HG02759 (cell line): ENCODE measurements around the gene ABHD6.
A peak's percentile ranks its signal among the peaks of the same experiment; 100 is the strongest.
"Not testable (repeated sequence)": the region's sequence is repeated elsewhere in the genome, so short reads cannot be mapped to it uniquely, and the experiment has no call there.

Experiments
- ATAC-seq: cut with Tn5 transposase; IDR thresholded peaks from one replicate; pipeline ENCODE4 v1.9.1; 2021; ENCODE audit warnings: mild to moderate bottlenecking, moderate library complexity; ENCODE audit not compliant: unreplicated experiment

ABHD6 gene

GRCh38 chr3:58237238-58237940, at the start of gene ABHD6:
Gene ABHD6, plus strand, starts transcription at chr3:58237792. Its CDS starts 18,795 bp downstream, at chr3:58256587.
- ATAC-seq: peak; percentile 80

DNA sequence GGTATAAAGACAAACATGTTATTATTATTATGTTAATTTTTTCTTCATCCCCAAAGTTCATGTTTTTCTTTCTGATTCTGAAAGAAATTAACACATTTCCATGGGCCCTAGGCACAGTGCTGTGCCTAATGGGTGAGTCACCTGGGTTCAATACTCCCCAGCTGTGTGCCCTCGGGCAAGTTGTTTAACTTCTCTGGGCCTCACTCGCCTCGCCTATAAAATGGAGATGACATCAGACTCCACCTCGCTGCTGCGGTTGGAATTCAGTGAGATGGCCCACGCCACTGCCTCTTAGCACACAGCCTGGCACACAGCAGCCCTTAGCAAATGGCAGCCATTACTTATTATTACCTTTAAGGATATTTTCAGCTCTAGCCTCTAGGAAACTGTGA, 49.4 kb upstream of the ABHD6 start:
- no peak for ATAC-seq

DNA sequence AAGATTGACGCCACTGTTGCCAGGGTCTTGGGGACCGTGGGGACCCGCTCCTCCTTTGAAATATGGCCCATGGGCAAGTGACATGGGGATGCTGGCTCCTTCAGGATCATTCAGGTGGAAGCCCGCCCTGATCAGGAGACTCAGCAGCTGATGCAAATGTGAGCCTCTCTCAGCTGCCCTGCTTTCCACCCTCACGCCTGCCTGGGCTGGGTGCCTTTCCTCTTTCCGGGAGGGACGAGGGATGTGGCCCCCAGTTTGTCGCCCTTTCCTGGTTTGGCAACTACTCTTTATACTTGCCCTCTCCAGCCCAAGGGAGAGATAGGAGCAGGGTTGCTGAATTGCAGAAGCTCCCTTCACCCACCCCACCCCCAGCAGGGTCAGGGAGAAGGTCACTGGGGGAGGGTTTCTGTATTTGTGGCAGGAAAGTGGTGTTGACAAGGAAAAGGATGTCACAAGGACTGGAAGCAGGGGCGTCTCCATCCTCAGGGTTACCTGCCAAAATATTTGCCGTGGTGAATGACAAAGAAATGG, 48.6 kb upstream of the ABHD6 start:
- ATAC-seq: no peak

- ATAC-seq: no peak
Measured at GRCh38 chr3:58189691-58190090, 47.9 kb upstream of the ABHD6 start.

DNA sequence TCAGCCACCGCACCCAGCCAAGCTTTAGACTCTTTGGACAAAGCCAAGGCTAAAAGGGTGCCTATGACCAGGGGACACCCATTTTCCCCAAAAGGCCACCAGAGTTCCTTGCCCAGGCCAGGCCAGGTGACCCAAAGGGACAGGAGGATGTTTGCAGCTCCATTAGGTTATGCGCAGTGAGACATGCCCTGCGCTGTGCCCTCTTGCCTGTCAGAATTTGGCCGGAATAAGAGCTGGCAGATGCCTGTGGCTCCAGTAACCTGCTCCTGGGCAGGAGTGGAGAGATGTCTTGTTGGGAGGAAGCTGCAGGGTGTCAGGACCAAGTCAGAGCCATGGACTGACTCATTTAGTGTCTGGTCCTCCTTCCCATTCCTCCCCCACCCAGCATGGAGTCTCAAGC, 47.3 kb upstream of the ABHD6 start:
- no peak for ATAC-seq

GRCh38 chr3:58190882-58191281, 46.7 kb upstream of the ABHD6 start:
- no peak for ATAC-seq

DNA sequence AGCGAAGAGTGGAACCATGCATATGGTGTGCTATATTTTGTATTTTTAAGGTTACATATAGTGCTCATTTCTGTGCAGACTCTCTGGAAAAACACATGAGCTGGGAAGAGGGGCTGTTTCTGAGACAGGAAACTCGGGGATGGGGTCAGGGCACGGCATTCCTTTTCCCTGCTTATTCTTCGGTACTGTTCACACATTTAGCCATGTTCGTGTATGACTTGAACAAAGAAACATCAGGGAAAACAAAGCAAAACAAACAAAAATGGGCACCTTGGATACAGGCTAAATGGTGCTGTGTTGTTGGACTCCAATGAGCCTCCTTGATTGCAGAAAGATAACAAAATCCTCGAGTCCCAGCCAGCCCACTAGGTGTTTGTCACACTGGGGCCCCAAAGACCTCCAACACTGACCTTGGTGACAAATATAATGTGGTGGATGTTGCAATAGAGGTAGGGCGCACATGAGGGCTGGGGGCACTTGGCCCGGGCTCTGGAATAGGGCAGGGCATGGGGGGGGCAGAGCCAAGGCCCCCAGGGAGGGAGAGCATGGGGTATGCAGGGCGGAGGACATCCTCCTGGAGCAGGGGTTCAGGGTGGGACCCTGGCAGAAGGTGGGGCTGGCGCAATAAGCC, 46.1 kb upstream of the ABHD6 start:
- ATAC-seq: no peak

GRCh38 chr3:58192069-58192468, 45.5 kb upstream of the ABHD6 start:
- ATAC-seq: no peak

DNA sequence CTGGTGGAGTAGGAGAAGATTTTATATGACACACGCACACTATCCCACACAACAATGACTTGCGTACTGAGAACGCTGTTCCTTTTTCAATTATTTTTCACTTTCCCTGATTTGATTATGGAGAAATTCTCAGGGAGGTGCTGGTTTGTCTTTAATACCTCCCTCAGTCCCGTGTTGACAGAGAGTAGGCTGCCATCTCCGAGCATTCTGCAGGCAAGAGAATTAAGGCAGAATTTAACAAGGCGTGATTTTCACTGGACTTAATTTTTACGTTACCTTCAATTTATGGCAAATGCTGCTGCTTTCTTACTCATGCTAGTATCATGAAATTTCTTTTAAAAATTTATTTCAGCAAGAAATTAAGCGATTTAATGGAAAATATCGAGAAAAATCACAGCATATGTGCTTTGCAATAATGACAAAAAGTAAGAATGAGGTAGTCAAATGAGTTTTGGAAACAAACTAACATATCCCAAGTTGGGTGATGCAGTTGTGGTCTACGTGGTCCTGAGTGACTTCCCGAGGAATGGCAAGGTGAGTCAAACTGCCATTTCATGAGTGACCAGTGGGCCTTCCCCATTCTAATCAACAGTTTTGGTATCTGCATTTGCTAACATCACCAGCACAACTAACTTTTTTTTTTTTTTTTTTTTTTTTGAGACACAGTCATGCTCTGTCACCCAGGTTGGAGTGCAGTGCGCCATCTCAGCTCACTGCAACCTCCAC, 43.7 kb upstream of the ABHD6 start:
- no peak for ATAC-seq

GRCh38 chr3:58197588-58197987, 40.0 kb upstream of the ABHD6 start:
- ATAC-seq: no peak

GRCh38 chr3:58198362-58198761, 39.2 kb upstream of the ABHD6 start:
- no peak for ATAC-seq

DNA sequence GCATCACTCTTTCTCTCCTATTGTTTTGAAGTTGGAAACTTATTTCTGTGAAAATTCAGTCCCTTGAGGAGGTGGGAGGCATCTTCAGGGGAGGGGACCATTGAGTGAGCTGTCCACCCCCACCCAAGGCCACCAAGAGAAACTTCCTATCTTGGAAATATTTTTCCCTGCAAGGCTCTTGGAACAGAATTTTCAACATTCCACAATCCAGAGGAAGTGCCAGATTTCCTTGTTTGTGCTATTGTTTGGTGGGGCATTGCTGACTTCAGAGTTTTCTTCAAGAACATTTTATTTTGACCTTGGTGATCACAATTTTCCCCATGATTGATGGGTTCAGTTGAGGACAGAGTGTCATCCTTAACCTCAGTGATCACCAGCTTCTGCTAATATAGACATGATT, 38.8 kb upstream of the ABHD6 start:
- ATAC-seq: no peak

- ATAC-seq: no peak
Measured at GRCh38 chr3:58200121-58200709, 37.4 kb upstream of the ABHD6 start.

DNA sequence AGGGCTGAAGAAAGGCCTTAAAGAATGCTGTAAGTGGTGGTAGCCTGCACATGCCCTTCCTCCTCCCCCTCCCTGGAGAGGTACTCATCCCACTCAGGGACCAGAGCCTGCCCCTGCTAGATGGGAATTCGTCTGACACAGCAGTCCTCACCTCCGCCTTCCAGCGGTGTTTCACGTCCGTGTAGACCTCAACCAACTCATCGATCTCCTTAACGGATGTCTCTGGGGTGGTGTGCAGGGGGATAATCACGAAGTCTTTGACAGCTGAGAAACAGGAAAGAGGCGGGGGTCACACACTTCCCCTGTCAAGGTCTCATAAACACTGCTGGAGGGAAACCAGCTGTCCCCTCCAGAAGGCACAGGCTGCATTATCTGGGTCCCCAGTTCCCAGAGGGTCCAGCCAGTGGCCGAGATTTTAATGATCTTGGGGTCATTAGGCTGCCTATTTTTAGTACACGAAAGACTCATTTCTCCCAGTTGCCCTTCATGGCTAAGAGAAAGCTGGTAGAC, 36.7 kb upstream of the ABHD6 start:
- ATAC-seq: no peak

- ATAC-seq: not testable (repeated sequence)
Measured at GRCh38 chr3:58201451-58201850, 36.1 kb upstream of the ABHD6 start.

GRCh38 chr3:58202917-58203360, 34.7 kb upstream of the ABHD6 start:
- ATAC-seq: peak; percentile 75

- no peak for ATAC-seq
Measured at GRCh38 chr3:58203541-58203940, 34.1 kb upstream of the ABHD6 start.

- ATAC-seq: no peak
Measured at GRCh38 chr3:58204720-58205119, 32.9 kb upstream of the ABHD6 start.

DNA sequence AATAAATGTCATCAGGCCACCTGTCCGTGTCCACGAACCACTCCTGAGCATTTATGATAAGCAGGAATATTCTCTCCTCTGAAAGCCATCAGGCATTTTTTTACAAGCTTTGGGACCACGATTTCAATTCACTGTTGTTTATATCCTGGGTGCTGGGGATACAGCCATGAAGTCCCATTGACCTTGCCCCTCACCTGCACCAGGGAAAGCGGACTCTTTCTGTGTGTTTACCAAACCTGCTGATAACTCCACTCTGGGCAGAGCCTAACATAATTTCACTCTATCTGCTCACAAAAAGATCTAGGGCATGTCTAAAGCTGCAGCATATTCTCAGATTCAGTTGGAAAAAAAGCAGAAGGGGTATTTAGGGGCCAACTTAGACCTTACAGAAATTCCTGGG, 31.6 kb upstream of the ABHD6 start:
- no peak for ATAC-seq

DNA sequence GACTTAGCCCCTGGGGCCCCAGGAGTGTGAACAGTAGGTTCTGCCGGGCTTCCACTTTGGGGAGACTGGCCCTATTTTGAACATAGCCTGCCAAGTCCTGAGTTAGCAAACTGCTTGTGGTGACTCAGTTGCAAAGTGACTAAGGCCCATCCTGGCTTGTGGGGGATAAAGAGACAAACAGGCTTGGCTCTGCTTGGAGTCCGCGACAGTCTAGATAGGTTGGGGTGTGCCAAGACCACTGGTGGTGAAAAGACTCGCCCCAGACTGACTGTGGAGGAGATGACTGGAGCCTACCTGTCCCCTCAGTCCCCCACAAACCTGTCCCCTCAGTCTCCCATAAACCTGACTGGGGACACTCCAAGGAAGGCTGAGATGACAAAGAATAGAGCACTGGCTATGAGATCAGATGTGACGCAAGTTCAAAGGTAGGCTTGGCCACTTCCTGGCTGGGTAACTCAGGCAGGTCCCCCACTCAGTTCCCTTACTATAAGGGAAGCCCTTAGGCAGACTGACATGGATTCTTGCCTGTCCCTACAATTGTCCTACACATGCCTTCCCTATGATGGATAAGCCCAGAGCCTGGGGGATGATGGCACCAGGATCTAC, 31.1 kb upstream of the ABHD6 start:
- no peak for ATAC-seq

DNA sequence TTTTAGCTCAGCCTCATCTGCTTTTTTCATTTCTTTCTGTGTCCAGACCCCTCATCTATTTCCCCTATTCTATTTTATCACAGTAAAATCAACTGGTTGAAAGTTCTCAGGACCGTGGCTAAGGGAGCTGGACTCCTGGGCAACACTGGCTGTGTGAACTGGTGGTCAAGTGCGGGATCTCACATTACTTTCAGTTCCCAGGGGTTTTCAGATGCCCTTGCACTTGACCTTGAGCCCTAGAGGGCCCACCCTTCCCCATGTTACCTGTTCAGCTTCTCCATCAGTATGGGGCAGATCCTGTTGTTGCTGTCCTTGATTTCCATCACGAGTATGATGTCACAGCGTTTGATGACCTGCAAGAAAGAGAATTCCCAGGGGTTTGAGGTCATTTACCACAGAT, 29.6 kb upstream of the ABHD6 start:
- ATAC-seq: no peak
